ENCODE measurements around the gene GAN.

The GAN gene

DNA sequence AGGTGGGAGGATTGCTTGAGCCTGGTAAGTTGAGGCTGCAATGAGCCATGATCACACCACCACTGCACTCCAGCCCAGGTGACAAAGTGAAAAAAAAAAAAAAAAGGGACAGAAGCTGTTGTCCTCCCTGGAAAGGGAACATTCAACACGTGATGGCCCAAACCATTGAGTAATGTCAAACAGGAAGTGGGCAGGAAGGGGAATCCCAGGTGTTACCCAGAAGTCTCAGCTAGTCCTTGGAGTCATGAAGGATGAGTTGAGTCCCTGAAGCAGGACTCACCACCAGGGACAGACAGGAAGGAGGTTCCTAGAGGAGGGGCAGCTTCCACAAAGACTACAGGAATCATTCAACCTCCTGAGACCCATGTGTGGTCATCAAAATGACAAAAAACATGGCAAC is 110.0 kb downstream of the GAN start:
- DNase-seq: no peak

GRCh38 chr16:81427219-81427618 is 112.5 kb downstream of the GAN start:
- no peak for DNase-seq

DNA sequence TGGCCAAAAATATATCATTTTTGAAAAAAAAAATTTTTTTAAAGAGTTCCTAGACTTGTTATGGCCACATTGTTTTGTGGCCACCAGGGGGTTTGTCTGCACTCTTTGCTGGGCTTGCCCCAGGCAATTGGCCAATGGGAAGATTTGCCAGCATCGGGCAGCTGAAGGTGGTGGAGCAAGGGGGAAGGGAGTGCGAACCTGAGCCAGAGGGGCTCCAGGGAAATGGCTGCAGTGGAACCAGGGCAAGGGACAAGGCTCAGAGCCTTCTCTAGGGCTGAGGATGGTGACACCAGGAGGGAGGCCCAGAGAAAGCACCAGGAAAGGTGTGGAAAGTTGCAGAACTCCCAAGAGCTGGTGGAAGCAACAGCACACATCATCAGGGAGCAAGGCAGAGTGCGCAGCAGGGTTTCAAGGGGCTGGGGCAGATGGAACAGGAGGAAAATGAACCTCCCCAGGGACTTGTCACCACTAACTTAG is 114.3 kb downstream of the GAN start:
- DNase-seq: peak in 8 of 56 donors; percentile 10 to 21 (median 14)

- no peak for DNase-seq
Observed at GRCh38 chr16:81431554-81432353, 117.0 kb downstream of the GAN start.

DNA sequence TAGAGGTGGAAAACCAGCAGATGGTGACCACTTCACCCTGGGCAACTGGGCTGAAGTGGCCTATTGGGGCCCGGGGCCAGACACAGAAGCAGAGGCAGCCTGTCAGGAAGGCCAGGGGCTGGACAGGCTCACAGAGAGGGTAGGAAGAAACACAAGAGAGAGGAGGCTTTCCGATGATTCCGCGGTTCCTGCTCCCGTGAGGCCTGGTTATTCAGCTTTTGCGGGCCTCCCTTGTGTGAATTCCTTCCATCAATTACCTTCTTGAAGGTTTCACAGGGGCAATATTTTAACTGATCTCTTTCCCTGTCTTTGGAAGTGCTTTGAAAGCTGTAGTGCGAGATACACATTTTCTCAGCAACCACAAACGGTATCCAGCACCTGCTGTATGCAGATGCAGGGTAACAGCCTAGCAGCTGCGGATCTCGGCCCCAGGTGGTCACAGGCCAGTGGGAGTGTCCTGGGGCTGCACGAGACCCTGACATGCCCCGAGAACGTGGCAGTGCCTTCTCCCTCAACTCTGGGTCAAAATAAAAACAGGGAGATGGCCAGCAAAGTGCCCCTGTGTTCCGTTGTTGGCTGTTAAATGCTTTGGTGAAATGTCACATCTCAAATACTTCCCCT is 118.3 kb downstream of the GAN start:
- DNase-seq: no peak

GRCh38 chr16:81435103-81435502 is 120.3 kb downstream of the GAN start:
- no peak for DNase-seq

GRCh38 chr16:81435567-81435966 is 120.8 kb downstream of the GAN start:
- no peak for DNase-seq

DNA sequence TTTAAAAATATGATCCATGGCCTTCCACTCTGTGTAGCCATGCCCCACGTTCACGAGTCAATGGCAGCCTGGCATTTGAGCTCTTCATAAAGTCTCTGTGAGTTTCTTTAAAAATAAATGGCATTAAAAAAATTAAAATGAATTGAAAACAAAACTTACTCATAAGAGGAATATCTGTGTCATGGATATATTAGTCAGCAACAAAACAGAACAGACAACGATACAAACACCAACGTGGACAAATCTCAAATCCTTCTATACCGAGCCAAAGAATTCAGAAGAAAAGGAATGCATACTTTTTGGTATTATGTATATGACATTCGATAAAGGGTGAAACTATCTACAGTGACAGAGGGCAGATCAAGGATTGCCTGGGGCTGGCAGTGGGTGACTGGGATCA is 121.6 kb downstream of the GAN start:
- no peak for DNase-seq

GRCh38 chr16:81437865-81438264 is 123.1 kb downstream of the GAN start:
- DNase-seq: no peak
